Brain microvascular endothelial cell (primary cell): Measurements from ENCODE around the gene SLFN5.
"Not testable (repeated sequence)": the region's sequence is repeated elsewhere in the genome, so short reads cannot be mapped to it uniquely, and the experiment has no call there.

Experiments used
- DNase-seq: peaks from one replicate; pipeline ENCODE4 v3.0.0-alpha.2; 2020
- H3K27ac ChIP-seq: fragments of 250-450 bp; sonication (Bioruptor Pico); 2 replicates; pipeline ENCODE4 v1.5.1; 2020; ENCODE audit warnings: mild to moderate bottlenecking, moderate library complexity
- H3K27me3 ChIP-seq: fragments of 250-450 bp; sonication (Bioruptor Pico); replicated peaks from 2 replicates; pipeline ENCODE4 v1.5.1; 2020; ENCODE audit warnings: mild to moderate bottlenecking
- H3K36me3 ChIP-seq: fragments of 250-450 bp; sonication (Bioruptor Pico); replicated peaks from 2 replicates; pipeline ENCODE4 v1.5.1; 2020; ENCODE audit warnings: mild to moderate bottlenecking
- H3K4me3 ChIP-seq: 2 replicates; pipeline ENCODE4 v1.5.1; 2011; ENCODE audit warnings: low read depth, mild to moderate bottlenecking, control low read depth, low read length, moderate library complexity
- in situ Hi-C: cut with HindIII; loops from 2 replicates; pipeline ENCODE4 v1.10.0; 2017; ENCODE audit warnings: low sequenced_read_pairs, low pct_ligation_motif_present
- TF ChIP-seq, protein P1 (sequence below): IDR thresholded peaks from 2 replicates; pipeline ENCODE4 v1.5.1; 2011; ENCODE audit warnings: low read depth, mild to moderate bottlenecking, moderate library complexity, low read length, control low read depth, inconsistent platforms; ENCODE audit errors: missing control alignments

Gene SLFN5

DNA sequence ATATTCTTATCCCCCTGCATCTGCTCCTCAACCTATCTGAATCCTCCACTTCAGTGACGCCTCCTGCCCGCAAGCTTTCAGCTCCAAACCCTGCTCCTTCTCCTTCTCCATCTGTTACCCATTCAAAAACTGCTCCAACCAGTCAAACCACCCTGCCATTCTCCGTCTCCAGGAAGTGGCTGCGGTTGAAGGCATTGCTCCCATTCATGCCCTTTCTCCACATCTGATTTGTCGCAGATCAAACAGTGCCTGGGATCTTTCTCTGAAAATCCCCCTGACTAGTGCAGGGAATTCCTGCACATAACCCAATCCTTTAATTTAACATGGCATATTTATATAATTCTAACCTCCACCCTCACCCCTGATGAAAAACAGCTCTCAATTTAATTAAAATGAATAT, 56.3 kb downstream of the SLFN5 start:
- H3K36me3 ChIP-seq = no peaks in the 10 kb centered on the region
- H3K27ac ChIP-seq = no peak overlapping the region
- H3K4me3 ChIP-seq = no peak overlapping the region
- no peaks in the 10 kb centered on the region for H3K27me3 ChIP-seq
- TF ChIP-seq, protein P1, sequence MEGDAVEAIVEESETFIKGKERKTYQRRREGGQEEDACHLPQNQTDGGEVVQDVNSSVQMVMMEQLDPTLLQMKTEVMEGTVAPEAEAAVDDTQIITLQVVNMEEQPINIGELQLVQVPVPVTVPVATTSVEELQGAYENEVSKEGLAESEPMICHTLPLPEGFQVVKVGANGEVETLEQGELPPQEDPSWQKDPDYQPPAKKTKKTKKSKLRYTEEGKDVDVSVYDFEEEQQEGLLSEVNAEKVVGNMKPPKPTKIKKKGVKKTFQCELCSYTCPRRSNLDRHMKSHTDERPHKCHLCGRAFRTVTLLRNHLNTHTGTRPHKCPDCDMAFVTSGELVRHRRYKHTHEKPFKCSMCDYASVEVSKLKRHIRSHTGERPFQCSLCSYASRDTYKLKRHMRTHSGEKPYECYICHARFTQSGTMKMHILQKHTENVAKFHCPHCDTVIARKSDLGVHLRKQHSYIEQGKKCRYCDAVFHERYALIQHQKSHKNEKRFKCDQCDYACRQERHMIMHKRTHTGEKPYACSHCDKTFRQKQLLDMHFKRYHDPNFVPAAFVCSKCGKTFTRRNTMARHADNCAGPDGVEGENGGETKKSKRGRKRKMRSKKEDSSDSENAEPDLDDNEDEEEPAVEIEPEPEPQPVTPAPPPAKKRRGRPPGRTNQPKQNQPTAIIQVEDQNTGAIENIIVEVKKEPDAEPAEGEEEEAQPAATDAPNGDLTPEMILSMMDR = no peak
- no peak for DNase-seq
- in situ Hi-C loops = no loop called here

DNA sequence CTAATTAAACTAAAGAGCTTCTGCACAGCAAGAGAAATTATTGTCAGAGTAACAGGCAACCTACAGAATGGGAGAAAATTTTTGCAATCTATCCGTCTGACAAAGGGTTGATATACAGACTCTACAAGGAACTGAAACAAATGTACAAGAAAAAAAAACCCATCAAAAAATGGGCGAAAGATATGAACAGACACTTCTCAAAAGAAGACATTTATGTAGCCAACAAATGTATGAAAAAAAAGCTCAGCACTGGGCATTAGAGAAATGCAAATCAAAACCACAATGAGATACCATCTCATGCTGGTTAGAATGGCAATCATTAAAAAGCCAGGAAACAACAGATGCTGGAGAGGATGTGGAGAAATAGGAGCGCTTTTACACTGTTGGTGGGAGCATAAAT, 66.5 kb downstream of the SLFN5 start:
- not testable (repeated sequence) for H3K27me3 ChIP-seq, H3K27ac ChIP-seq, H3K4me3 ChIP-seq, DNase-seq, H3K36me3 ChIP-seq
- in situ Hi-C loops = loop anchor here (25.0 kb wide), 1 partner anchor 228 kb away; the partner anchor contains the start of gene SLFN12L

DNA sequence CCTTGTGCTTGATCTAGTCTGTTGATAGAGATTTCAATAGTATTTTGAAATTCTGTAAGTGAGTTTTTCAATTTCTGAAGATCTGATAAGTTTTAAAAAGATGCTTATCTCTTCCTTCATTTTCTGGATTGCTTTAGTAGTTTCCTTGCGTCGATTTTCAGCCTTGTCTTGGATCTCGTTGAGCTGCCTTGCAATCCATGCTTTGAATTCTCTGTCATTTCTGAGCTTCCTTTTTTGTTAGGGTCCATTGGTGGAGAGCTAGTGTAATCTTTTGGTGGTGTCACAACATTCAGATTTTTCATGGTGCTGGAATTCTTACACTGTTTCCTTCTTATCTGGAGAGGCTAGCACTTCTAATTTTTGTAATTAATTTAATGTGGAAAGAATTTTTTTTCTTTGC, 69.5 kb downstream of the SLFN5 start:
- Histone ChIP-seq H3K27ac (no peak overlapping the region), H3K27me3 (no peaks in the 10 kb centered on the region), H3K36me3 (no peaks in the 10 kb centered on the region), H3K4me3 (no peak overlapping the region)
- TF ChIP-seq, protein P1 = no peak
- in situ Hi-C loops = loop anchor here (25.0 kb wide), 1 partner anchor 225 kb away; the partner anchor contains the start of gene SLFN12L
- no peak for DNase-seq

DNA sequence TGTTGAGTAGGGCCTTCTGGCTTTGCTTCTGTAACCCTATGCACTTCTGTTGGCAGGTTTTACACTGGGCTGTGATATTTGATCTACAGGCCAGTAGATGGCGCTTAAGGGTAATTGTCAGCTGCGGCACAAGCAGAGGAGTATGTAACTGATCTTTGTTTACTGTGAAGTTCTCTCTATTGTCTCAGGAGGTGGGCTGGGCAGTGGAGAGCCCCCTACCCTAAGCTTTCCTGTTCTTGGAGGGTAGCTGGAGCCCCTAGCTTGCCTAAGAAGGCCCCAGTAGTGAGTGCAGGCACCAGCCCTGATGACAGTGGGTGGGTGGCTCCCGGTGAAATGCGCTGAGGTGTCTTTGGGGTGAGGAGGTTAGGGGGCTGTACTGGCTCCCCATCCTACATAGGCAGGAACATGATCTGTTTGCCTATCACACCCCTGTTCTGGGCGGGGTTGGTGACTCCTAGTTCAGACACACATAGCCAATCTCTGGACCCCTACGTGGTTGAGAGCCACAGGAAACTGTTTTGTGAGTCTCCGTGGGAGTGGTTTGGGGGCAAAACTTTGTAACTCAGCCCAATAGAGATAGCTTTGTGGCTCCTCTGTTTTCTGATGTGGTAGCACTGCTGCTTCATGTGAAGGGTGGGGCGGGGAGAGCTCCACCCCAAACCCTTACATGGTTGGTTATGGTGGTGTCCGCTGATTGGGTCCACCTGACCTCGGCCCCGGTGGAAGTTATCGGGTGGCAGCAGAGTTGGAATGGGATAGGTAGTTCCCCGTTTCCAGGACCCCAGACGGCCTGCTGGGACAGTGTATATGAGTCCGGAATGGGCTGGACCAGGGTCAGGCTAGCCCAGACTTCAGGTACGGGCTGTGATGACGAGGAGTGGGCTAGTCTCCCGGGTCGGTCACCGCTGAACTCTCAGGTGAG, 70.2 kb downstream of the SLFN5 start:
- no peaks in the 10 kb centered on the region for H3K27me3 ChIP-seq
- in situ Hi-C loops = loop anchor here (25.0 kb wide), 1 partner anchor 224 kb away; the partner anchor contains the start of gene SLFN12L
- DNase-seq = peak; percentile 49
- no peak overlapping the region for H3K27ac ChIP-seq
- H3K4me3 ChIP-seq = peak overlapping the region; percentile 27
- no peaks in the 10 kb centered on the region for H3K36me3 ChIP-seq
- TF ChIP-seq, protein P1 = peak; percentile 84

DNA sequence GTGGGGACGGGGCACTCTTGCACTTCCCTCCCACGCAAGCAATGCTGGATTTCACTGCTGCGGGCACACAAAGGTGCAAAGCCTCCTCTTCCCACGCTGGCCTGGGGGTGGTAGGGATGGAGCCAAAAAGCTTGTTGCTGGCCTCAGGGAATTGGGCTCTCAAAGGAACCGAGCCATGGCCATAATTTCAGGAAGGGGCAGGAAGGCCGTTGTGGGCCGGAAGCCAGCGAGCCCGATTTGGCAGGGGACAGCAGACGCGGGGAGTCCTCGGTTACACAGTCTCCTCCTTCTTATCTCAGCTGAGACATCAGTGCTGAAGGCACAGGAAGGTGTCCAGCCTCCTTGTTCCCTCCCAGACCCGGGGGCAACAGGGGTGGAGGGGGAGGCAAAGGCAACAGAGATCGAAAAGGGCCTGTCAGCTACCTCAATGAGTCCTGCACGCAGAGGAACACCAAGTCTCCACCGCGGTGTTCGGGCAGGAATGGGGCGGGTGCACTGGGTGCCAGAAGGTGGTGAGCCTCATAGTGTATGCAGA, 71.1 kb downstream of the SLFN5 start:
- no peak for DNase-seq
- H3K36me3 ChIP-seq = no peaks in the 10 kb centered on the region
- TF ChIP-seq, protein P1 = no peak
- in situ Hi-C loops = loop anchor here (25.0 kb wide), 1 partner anchor 223 kb away; the partner anchor contains the start of gene SLFN12L
- peaks cover 3% of the 10 kb centered on the region for H3K27me3 ChIP-seq
- no peak overlapping the region for H3K4me3 ChIP-seq
- H3K27ac ChIP-seq = no peak overlapping the region
